ENCODE results near the gene MPP2. TPM values are rescaled to one million over a fixed set of nuclear protein-coding genes. Genes with fewer than 3 reads are reported as not detected.
"Not testable (repeated sequence)": the region's sequence is repeated elsewhere in the genome, so short reads cannot be mapped to it uniquely, and the experiment has no call there.

Gene MPP2
- total and polyA plus RNA-seq, 11 donors: 6.7 to 22.3 (median 13.6) TPM

DNA sequence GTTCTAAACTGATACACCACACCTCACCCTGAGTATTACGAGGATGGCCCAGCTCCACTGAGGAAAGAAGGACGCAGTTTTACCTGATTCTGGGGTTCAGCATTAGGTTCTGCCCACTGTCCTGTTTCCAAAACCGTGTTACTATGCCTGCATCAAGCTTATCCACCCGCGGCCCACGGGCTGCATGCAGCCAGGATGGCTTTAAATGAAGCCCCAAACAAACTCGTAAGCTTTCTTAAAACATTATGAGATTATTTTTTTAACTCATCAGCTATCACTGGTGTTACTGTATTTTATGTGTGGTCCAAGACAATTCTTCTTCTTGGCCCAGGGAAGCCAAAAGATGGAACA is 64.4 kb downstream of the MPP2 start:
- Histone ChIP-seq H3K9me3 (no peaks in the 10 kb centered on the region), H3K27ac (no peak overlapping the region), H3K4me1 (peaks cover 0 to 30% (median 14%) of the 10 kb centered on the region in 12 donors), H3K27me3 (no peaks in the 10 kb centered on the region), H3K36me3 (no peaks in the 10 kb centered on the region), H3K4me3 (no peak overlapping the region)
- peak in 1 of 5 donors; percentile 11 for DNase-seq
- TF ChIP-seq POLR2A (IDR thresholded peaks at IDR 0.05): no peak
- TF ChIP-seq, protein P1, sequence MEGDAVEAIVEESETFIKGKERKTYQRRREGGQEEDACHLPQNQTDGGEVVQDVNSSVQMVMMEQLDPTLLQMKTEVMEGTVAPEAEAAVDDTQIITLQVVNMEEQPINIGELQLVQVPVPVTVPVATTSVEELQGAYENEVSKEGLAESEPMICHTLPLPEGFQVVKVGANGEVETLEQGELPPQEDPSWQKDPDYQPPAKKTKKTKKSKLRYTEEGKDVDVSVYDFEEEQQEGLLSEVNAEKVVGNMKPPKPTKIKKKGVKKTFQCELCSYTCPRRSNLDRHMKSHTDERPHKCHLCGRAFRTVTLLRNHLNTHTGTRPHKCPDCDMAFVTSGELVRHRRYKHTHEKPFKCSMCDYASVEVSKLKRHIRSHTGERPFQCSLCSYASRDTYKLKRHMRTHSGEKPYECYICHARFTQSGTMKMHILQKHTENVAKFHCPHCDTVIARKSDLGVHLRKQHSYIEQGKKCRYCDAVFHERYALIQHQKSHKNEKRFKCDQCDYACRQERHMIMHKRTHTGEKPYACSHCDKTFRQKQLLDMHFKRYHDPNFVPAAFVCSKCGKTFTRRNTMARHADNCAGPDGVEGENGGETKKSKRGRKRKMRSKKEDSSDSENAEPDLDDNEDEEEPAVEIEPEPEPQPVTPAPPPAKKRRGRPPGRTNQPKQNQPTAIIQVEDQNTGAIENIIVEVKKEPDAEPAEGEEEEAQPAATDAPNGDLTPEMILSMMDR (IDR thresholded peaks at IDR 0.05): no peak
- intact Hi-C loops (cut with DNase I): loop anchor here in 6 of 10 donors (5.0 to 10.0 kb wide), 2 partner anchors 61 to 148 kb away; partner anchors contain the start of gene CFAP97D1 (in 1 of the 6)
- no peak for ATAC-seq
- WGBS, 4 donors: 79 to 90% (median 84%) methylated on average over 7 of the region's 7 CpGs

DNA sequence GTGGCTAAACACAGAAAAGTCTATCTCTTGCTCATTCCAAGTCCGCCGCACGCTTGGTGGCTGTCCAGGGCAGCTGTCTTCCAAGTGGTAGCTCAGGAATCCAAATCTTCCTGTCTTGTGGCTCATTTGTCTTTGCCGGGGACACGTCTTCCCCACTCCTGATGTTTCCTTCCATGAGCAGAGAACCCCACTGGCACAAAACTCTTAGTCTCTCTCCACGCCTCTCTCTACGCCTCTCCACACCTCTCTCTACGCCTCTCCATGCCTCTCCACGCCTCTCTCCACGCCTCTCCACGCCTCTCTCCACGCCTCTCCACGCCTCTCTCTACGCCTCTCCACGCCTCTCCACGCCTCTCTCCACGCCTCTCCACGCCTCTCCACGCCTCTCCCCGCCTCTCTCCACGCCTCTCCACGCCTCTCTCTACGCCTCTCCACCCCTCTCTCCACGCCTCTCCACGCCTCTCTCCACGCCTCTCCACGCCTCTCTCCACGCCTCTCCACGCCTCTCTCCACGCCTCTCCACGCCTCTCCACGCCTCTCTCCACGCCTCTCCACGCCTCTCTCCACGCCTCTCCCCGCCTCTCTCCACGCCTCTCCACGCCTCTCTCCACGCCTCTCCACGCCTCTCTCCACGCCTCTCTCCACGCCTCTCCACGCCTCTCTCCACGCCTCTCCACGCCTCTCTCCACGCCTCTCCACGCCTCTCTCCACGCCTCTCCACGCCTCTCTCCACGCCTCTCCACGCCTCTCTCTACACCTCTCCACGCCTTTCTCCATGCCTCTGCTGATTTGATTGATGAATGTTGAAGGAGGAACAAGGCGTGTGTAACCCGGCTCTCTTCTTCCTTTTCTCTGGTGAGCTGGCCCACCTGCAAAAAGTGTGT is 65.0 kb downstream of the MPP2 start:
- 88 to 95% (median 94%) methylated on average over 46 to 54 of the region's 54 CpGs for WGBS, 4 donors
- ATAC-seq, H3K27ac ChIP-seq, H3K4me3 ChIP-seq, H3K36me3 ChIP-seq, H3K9me3 ChIP-seq, H3K27me3 ChIP-seq: not testable (repeated sequence)
- peaks cover 0 to 30% (median 14%) of the 10 kb centered on the region in 12 donors for H3K4me1 ChIP-seq
- DNase-seq: peak in 1 of 5 donors; percentile 54
- intact Hi-C loops (cut with DNase I): loop anchor here in 6 of 10 donors (5.0 to 10.0 kb wide), 2 partner anchors 60 to 148 kb away; partner anchors contain the start of gene CFAP97D1 (in 1 of the 6)

DNA sequence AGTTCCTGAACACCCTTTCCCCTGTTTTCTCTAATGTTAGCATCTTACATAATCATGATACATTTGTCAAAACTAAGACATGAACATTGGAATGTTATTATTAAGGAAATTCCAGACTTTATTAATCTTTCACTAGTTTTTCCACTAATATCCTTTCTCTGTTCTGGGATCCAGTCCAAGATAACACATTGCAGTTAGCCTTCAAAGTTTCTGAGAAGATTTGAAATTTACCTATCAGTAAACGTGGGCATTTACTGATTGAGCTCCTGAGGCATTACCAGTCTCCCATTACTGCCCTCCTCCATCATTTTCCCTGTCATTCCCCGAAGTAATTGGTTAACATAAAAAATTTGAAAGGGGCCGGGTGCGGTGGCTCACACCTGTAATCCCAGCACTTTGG is 66.1 kb downstream of the MPP2 start:
- Histone ChIP-seq H3K9me3 (no peaks in the 10 kb centered on the region), H3K4me3 (no peak overlapping the region), H3K4me1 (peaks cover 0 to 20% (median 11%) of the 10 kb centered on the region in 12 donors), H3K36me3 (no peaks in the 10 kb centered on the region), H3K27ac (no peak overlapping the region), H3K27me3 (no peaks in the 10 kb centered on the region)
- ATAC-seq (no peak), DNase-seq (no peak)
- intact Hi-C loops (cut with DNase I): loop anchor here in 6 of 10 donors (5.0 to 10.0 kb wide), 2 partner anchors 59 to 146 kb away; partner anchors contain the start of gene CFAP97D1 (in 1 of the 6)
- 70 to 81% (median 78%) methylated on average over 4 of the region's 4 CpGs for WGBS, 4 donors
- TF ChIP-seq, protein P1 (IDR thresholded peaks at IDR 0.05): no peak
- TF ChIP-seq POLR2A (IDR thresholded peaks at IDR 0.05): no peak

DNA sequence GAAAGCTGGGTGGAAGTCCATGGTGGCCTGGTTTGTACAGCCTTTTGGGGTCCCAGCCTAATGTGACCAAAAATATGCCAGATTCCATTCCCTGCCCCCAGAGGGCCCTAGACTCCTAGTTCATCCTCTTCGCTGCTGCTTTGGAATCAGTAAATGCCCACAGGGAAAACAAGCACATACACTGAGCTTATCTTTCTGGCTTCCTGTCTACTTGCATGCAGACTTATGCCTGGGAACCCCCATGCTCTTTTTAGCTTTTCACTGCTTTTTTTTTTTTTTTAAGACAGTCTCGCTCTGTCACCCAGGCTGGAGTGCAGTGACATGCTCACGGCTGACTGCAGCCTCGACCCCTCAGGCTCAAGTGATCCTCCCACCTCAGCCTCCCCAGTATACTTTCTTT is 66.5 kb downstream of the MPP2 start:
- 38 to 63% (median 54%) methylated on average over 4 of the region's 4 CpGs for WGBS, 4 donors
- peaks cover 0 to 16% (median 7%) of the 10 kb centered on the region in 12 donors for H3K4me1 ChIP-seq
- H3K27me3 ChIP-seq: no peaks in the 10 kb centered on the region
- intact Hi-C loops (cut with DNase I): loop anchor here in 6 of 10 donors (5.0 to 10.0 kb wide), 2 partner anchors 59 to 146 kb away; partner anchors contain the start of gene CFAP97D1 (in 1 of the 6)
- ATAC-seq (peak in 2 of 4 donors; percentile 43 to 65), DNase-seq (no peak)
- H3K36me3 ChIP-seq: no peaks in the 10 kb centered on the region
- TF ChIP-seq, protein P1 (IDR thresholded peaks at IDR 0.05): peak in 9 of 12 donors; percentile 8 to 41 (median 23)
- no peak for TF ChIP-seq POLR2A (IDR thresholded peaks at IDR 0.05)
- peak overlapping the region in 1 of 12 donors; percentile 11 for H3K27ac ChIP-seq
- H3K9me3 ChIP-seq: no peaks in the 10 kb centered on the region
- H3K4me3 ChIP-seq: no peak overlapping the region
